WI38 (cell line): ENCODE data around the gene LRRC71.

Experiments
- H3K4me3 ChIP-seq: 2 replicates; pipeline ENCODE4 v1.5.1; 2011; ENCODE audit warnings: low read depth, mild to moderate bottlenecking, control low read depth, low read length
- TF ChIP-seq, protein P1 (sequence below): IDR thresholded peaks from 2 replicates; pipeline ENCODE4 v1.5.1; 2012; ENCODE audit warnings: low read depth, mild to moderate bottlenecking, control low read depth, low read length

Gene LRRC71

DNA sequence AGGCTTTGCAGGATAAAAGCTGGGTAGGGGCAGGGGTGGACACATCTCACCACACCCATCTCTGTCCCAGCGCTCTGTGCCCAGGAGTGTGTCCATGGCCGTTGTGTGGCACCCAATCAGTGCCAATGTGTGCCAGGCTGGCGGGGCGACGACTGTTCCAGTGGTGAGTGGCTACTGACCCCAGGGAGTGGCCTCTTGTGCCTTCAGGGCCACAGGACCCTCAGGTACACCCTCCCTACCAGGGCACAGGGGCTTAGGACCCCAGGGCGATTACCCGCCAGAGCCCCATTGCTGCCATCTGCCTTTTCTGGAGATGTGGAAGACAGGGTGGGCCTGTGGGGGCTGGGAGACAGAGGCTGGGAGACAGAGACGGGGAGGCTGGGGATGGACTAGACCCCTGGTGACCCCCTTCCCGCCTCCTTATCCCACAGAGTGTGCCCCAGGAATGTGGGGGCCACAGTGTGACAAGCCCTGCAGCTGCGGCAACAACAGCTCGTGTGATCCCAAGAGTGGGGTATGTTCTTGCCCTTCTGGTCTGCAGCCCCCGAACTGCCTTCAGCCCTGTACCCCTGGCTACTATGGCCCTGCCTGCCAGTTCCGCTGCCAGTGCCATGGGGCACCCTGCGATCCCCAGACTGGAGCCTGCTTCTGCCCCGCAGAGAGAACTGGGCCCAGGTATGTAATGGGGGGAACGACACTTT, 14.1 kb upstream of the LRRC71 start:
- TF ChIP-seq, protein P1, sequence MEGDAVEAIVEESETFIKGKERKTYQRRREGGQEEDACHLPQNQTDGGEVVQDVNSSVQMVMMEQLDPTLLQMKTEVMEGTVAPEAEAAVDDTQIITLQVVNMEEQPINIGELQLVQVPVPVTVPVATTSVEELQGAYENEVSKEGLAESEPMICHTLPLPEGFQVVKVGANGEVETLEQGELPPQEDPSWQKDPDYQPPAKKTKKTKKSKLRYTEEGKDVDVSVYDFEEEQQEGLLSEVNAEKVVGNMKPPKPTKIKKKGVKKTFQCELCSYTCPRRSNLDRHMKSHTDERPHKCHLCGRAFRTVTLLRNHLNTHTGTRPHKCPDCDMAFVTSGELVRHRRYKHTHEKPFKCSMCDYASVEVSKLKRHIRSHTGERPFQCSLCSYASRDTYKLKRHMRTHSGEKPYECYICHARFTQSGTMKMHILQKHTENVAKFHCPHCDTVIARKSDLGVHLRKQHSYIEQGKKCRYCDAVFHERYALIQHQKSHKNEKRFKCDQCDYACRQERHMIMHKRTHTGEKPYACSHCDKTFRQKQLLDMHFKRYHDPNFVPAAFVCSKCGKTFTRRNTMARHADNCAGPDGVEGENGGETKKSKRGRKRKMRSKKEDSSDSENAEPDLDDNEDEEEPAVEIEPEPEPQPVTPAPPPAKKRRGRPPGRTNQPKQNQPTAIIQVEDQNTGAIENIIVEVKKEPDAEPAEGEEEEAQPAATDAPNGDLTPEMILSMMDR = no peak
- H3K4me3 ChIP-seq = no peak overlapping the region

DNA sequence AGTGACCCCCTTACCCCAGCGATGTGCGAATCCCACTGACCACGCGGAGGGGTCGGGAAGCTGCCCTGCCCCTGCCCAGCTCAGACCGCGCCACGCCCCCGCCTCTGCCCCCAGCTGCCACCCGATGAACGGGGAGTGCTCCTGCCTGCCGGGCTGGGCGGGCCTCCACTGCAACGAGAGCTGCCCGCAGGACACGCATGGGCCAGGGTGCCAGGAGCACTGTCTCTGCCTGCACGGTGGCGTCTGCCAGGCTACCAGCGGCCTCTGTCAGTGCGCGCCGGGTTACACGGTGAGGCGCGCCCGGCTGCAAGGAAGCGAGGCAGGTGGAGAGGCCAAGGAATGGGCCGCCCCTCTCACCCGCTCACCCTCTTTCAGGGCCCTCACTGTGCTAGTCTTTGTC, 11.9 kb upstream of the LRRC71 start:
- H3K4me3 ChIP-seq = no peak overlapping the region
- TF ChIP-seq, protein P1 = no peak

DNA sequence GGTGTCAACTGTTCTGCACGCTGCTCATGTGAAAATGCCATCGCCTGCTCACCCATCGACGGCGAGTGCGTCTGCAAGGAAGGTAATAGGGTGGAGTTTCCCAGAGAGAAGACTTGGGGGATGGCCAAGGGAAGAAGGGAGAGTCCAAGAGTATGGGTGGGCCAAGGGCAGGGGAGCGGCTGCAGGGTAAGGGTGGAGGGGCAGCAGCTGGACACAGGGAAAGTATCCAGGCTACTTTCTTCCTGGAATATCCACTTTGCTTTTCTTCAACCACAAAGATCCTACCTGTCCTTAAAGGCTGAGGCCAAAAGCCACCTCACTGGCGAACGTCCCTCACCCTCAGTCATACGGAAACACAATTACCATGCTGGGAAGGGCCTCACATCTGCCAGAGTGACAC, 11.5 kb upstream of the LRRC71 start:
- no peak overlapping the region for H3K4me3 ChIP-seq
- TF ChIP-seq, protein P1 = no peak

DNA sequence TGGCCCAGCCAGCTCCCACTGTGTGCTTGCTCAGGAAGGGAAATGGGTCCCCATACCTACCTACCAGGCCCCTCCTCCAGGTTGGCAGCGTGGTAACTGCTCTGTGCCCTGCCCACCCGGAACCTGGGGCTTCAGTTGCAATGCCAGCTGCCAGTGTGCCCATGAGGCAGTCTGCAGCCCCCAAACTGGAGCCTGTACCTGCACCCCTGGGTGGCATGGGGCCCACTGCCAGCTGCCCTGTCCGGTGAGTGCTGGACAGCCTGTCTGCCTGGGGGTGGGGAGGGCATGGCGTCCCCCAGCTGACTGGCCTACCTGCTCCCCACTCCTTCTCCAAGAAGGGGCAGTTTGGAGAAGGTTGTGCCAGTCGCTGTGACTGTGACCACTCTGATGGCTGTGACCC, 10.8 kb upstream of the LRRC71 start:
- H3K4me3 ChIP-seq = no peak overlapping the region
- TF ChIP-seq, protein P1 = no peak

DNA sequence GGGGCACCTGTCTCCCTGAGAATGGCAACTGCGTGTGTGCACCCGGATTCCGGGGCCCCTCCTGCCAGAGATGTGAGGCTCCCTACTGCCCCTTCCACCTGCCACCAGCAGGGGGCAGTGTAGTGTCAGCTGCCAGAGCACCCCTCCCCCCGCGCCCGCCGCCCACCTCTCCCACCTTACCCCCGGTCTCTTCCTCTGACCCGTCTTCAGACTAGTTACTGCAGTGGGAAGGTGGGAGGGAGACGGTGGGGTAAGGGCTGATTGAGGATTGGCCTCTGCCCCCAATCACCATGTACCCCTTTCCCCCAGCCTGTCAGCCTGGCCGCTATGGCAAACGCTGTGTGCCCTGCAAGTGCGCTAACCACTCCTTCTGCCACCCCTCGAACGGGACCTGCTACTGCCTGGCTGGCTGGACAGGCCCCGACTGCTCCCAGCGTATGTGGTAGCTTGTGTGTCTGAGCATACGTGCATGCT, 10.1 kb upstream of the LRRC71 start:
- TF ChIP-seq, protein P1 = peak; percentile 68
- H3K4me3 ChIP-seq = no peak overlapping the region

DNA sequence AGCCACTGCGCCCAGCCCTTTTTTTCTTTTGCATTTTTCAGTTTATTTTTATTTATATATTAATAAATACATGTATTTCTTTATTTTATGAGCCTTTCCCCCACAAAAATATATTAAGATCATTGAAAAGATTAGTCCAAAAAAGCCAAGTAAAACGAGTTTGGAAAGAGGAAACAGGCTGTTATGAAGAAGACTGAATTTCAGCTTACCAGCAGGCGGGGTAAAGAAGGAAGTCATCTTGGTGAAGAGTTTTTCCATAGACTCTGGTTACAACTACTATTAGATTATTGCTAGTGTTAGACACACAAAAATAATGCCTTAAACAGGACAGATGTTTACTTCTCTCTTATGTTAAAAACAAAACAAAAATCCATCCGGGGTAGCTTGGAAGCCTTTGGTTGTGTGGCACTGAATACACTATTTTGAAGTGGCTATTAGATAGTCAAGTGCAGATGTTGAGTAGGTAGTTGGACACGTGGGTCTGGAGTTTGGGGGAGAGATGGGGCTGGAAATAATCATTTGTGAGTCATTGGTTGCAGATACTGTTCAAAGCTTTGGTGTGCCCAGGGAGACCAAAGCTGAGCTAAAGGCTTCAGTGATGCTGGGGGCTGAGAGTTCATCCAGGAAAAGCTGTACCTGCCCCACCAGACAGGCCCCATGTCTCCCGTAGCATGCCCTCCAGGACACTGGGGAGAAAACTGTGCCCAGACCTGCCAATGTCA, 8.7 kb upstream of the LRRC71 start:
- no peak overlapping the region for H3K4me3 ChIP-seq
- TF ChIP-seq, protein P1 = no peak

DNA sequence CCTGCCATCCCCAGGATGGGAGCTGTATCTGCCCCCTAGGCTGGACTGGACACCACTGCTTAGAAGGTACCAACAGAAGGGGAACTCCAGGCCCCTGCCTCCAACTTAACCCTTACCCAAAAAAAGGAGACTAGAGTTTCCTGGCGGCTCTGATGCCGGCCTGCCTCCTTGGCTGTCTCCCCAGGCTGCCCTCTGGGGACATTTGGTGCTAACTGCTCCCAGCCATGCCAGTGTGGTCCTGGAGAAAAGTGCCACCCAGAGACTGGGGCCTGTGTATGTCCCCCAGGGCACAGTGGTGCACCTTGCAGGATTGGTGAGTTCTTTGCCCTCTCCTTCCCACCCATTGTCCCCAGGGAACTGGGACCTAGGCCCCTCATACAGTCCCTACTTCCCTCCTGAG, 8.1 kb upstream of the LRRC71 start:
- H3K4me3 ChIP-seq = no peak overlapping the region
- TF ChIP-seq, protein P1 = no peak
